ENCODE data around the gene TFB2M.

The TFB2M gene

GRCh38 chr1:246588159-246588721, 22.2 kb upstream of the TFB2M start:
- H3K27ac ChIP-seq (ENCODE audit: low read depth, low read length): no peak overlapping the region

GRCh38 chr1:246587606-246588005, 21.5 kb upstream of the TFB2M start:
- H3K4me2 ChIP-seq (ENCODE audit: low read depth, low read length, poor library complexity, severe bottlenecking): no peak overlapping the region
- H3K36me3 ChIP-seq (ENCODE audit: low read length): 0 out of 2 replicates have a peak, but pooled peaks cover 3% of the 10 kb centered on the region

More at GRCh38 chr1:246588159-246588721, 22.2 kb upstream of the TFB2M start:
- Histone ChIP-seq H3K9ac (ENCODE audit: low read length) (no peak overlapping the region), H3K9me2 (replicated peaks; ENCODE audit: insufficient read depth, low read length) (no peaks in the 10 kb centered on the region), H3K4me3 (ENCODE audit: insufficient read depth, low read length, poor library complexity, severe bottlenecking) (no peak overlapping the region), H3K9me3 (ENCODE audit: insufficient read depth, low read length) (no peaks in the 10 kb centered on the region), H2AFZ (ENCODE audit: low read depth, low read length, severe bottlenecking) (no peak overlapping the region), H3K36me3 (ENCODE audit: low read length) (0 out of 2 replicates have a peak, but pooled peaks cover 3% of the 10 kb centered on the region), H4K20me1 (ENCODE audit: low read depth, low read length) (no peaks in the 10 kb centered on the region), H3F3A (ENCODE audit: insufficient read depth) (no peaks in the 10 kb centered on the region; the same call in 1 of the 2 replicates), H3K79me2 (ENCODE audit: insufficient read depth, low read length) (peaks cover 70% of the 10 kb centered on the region), H3K27me3 (ENCODE audit: low read length) (no peaks in the 10 kb centered on the region), H3K4me2 (ENCODE audit: low read depth, low read length, poor library complexity, severe bottlenecking) (no peak overlapping the region)
- no peak for TF ChIP-seq CTCF (IDR thresholded peaks at IDR 0.05; ENCODE audit: insufficient read depth, low read length, poor library complexity, severe bottlenecking)
- no peak for TF ChIP-seq EZH2phosphoT487 (conservative IDR thresholded peaks at IDR 0.05; ENCODE audit: low read length)

GRCh38 chr1:246587032-246587431, 21.0 kb upstream of the TFB2M start:
- Histone ChIP-seq H3K9ac (ENCODE audit: low read length) (no peak overlapping the region), H3K27me3 (ENCODE audit: low read length) (no peaks in the 10 kb centered on the region), H3K9me2 (replicated peaks; ENCODE audit: insufficient read depth, low read length) (no peaks in the 10 kb centered on the region), H2AFZ (ENCODE audit: low read depth, low read length, severe bottlenecking) (no peak overlapping the region), H3K9me3 (ENCODE audit: insufficient read depth, low read length) (no peaks in the 10 kb centered on the region), H3K4me3 (ENCODE audit: insufficient read depth, low read length, poor library complexity, severe bottlenecking) (no peak overlapping the region), H4K20me1 (ENCODE audit: low read depth, low read length) (no peaks in the 10 kb centered on the region), H3K36me3 (ENCODE audit: low read length) (0 out of 2 replicates have a peak, but pooled peaks cover 3% of the 10 kb centered on the region), H3K79me2 (ENCODE audit: insufficient read depth, low read length) (peaks cover 73% of the 10 kb centered on the region), H3K4me2 (ENCODE audit: low read depth, low read length, poor library complexity, severe bottlenecking) (no peak overlapping the region), H3K27ac (ENCODE audit: low read depth, low read length) (no peak overlapping the region), H3F3A (ENCODE audit: insufficient read depth) (no peaks in the 10 kb centered on the region; the same call in 1 of the 2 replicates)
- TF ChIP-seq EZH2phosphoT487 (conservative IDR thresholded peaks at IDR 0.05; ENCODE audit: low read length) (no peak), CTCF (IDR thresholded peaks at IDR 0.05; ENCODE audit: insufficient read depth, low read length, poor library complexity, severe bottlenecking) (no peak)

More at GRCh38 chr1:246587606-246588005, 21.5 kb upstream of the TFB2M start:
- no peak overlapping the region for H2AFZ ChIP-seq (ENCODE audit: low read depth, low read length, severe bottlenecking)
- TF ChIP-seq CTCF (IDR thresholded peaks at IDR 0.05; ENCODE audit: insufficient read depth, low read length, poor library complexity, severe bottlenecking) (no peak), EZH2phosphoT487 (conservative IDR thresholded peaks at IDR 0.05; ENCODE audit: low read length) (no peak)
- H3K27ac ChIP-seq (ENCODE audit: low read depth, low read length): no peak overlapping the region
- peaks cover 70% of the 10 kb centered on the region for H3K79me2 ChIP-seq (ENCODE audit: insufficient read depth, low read length)
- H3K4me3 ChIP-seq (ENCODE audit: insufficient read depth, low read length, poor library complexity, severe bottlenecking): no peak overlapping the region
- H3F3A ChIP-seq (ENCODE audit: insufficient read depth): no peaks in the 10 kb centered on the region; the same call in 1 of the 2 replicates
- H4K20me1 ChIP-seq (ENCODE audit: low read depth, low read length): no peaks in the 10 kb centered on the region
- H3K27me3 ChIP-seq (ENCODE audit: low read length): no peaks in the 10 kb centered on the region
- no peak overlapping the region for H3K9ac ChIP-seq (ENCODE audit: low read length)
- H3K9me2 ChIP-seq (replicated peaks; ENCODE audit: insufficient read depth, low read length): no peaks in the 10 kb centered on the region
- no peaks in the 10 kb centered on the region for H3K9me3 ChIP-seq (ENCODE audit: insufficient read depth, low read length)

All from SU-DHL-6 (cell line).